PFSK-1 (cell line): Measurements from ENCODE around the gene MEI4.

Experiments
- POLR2AphosphoS5 ChIP-seq: IDR thresholded peaks from 2 replicates; pipeline ENCODE4 v1.6.1; 2012; ENCODE audit warnings: low read depth, mild to moderate bottlenecking, control low read depth, low read length, moderate library complexity
- TF ChIP-seq, protein P1 (sequence below), 2 experiments: IDR thresholded peaks; 2 replicates each; pipeline versions ENCODE4 v1.6.1 to v1.8.0; 2011 to 2012; ENCODE audit warnings: low read depth in 2 of 2, low read length in 2 of 2, control low read depth in 1 of 2, inconsistent platforms in 1 of 2, mild to moderate bottlenecking in 1 of 2, moderate library complexity in 1 of 2; ENCODE audit not compliant: insufficient read depth in 1 of 2

DNA sequence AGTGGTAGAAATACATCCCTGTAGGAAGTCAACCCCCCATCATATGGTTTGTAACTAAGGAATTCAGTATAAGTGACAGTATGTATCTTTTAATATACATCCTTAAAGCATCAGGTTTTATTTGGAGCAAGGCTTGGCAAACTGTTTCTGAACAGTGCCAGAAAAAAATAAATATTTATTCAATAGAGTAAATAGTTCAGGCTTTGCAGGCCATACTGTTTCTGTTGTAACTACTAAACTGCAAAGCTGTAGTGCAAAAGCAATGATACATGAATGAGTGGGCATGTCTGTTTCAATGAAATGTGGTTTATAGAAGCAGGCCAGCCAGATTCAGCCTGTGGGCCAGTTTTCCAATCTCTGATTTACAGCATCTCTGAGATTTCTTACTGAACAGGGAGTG, 977 bp downstream of the MEI4 start:
- TF ChIP-seq, protein P1, sequence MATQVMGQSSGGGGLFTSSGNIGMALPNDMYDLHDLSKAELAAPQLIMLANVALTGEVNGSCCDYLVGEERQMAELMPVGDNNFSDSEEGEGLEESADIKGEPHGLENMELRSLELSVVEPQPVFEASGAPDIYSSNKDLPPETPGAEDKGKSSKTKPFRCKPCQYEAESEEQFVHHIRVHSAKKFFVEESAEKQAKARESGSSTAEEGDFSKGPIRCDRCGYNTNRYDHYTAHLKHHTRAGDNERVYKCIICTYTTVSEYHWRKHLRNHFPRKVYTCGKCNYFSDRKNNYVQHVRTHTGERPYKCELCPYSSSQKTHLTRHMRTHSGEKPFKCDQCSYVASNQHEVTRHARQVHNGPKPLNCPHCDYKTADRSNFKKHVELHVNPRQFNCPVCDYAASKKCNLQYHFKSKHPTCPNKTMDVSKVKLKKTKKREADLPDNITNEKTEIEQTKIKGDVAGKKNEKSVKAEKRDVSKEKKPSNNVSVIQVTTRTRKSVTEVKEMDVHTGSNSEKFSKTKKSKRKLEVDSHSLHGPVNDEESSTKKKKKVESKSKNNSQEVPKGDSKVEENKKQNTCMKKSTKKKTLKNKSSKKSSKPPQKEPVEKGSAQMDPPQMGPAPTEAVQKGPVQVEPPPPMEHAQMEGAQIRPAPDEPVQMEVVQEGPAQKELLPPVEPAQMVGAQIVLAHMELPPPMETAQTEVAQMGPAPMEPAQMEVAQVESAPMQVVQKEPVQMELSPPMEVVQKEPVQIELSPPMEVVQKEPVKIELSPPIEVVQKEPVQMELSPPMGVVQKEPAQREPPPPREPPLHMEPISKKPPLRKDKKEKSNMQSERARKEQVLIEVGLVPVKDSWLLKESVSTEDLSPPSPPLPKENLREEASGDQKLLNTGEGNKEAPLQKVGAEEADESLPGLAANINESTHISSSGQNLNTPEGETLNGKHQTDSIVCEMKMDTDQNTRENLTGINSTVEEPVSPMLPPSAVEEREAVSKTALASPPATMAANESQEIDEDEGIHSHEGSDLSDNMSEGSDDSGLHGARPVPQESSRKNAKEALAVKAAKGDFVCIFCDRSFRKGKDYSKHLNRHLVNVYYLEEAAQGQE (IDR thresholded peaks at IDR 0.05; ENCODE audit: insufficient read depth in 1 of 2, low read depth in 2 of 2, low read length in 2 of 2) = no peak
- no peak for TF ChIP-seq POLR2AphosphoS5
